OCI-M2 (cell line): ENCODE results near the gene RNU2-63P.
"Not testable (repeated sequence)": the region's sequence is repeated elsewhere in the genome, so short reads cannot be mapped to it uniquely, and the experiment has no call there.

Source experiments
- DNase-seq: peaks from one replicate; lab custom pipeline; 2025; ENCODE audit not compliant: unreplicated experiment; lab: John Stamatoyannopoulos, UW

The RNU2-63P gene

GRCh38 chr2:88032070-88032702, 15.8 kb upstream of the RNU2-63P start:
- no peak for DNase-seq

GRCh38 chr2:88028931-88029330, 12.6 kb upstream of the RNU2-63P start:
- no peak for DNase-seq

DNA sequence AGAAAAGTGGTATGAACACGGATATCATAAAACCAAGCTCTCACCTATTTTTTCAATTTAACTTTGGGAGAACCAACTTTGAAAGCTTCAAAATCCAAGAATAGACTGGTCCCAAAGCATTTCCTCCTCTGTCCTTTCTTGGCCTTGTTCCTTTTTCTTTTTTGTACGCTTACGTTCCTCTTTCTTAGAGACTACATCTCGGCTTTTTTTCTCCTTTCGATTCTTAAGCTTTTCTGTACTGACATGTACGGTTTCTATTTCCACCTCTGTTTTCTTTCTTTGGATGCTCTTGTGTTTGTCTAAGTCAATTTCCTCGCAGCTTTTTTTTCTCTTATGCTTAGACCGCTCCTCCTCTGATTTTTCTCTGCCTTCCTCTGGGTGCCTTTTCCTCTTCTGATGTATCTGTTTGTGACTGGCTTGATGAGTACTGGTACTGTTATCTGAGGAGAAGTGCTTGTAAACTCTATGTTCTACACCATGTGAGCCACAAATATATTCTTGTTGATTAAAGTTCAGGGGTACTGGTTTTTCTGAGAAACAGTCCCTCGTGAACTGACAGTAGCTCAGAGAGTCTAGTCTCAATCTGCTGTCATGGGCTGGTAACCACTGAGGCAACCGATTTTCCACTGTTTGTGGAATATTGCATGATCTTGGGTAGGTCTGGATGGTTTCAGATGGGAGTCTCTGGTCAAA, 11.5 kb upstream of the RNU2-63P start:
- no peak for DNase-seq

GRCh38 chr2:88024509-88024908, 8.2 kb upstream of the RNU2-63P start:
- no peak for DNase-seq

- no peak for DNase-seq
Measured at GRCh38 chr2:88022669-88022921, 6.2 kb upstream of the RNU2-63P start.

DNA sequence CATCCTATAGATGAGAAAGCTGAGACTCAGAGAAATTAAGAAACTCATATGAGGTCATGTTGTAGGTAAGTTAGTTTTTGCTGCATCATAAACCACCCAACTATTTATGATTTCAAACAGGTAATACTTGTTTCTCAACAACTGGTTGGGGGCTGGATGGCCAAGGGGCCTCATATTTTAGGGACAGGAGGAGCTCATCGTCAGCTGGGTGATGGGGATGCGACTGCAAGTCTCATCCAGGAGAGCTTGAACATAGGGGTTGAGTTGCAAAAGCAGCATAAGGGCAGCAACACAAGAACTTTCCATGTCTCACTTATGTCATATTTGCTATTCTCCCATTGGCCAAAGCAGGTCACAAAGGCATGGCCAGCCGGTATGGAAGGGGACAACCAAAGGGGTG, 3.6 kb upstream of the RNU2-63P start:
- no peak for DNase-seq

- DNase-seq = no peak
Measured at GRCh38 chr2:88018909-88019308, 2.6 kb upstream of the RNU2-63P start.

- DNase-seq = not testable (repeated sequence)
Measured at GRCh38 chr2:88018077-88018805, 1.9 kb upstream of the RNU2-63P start.

- DNase-seq = not testable (repeated sequence)
Measured at GRCh38 chr2:88017780-88018038, 1.4 kb upstream of the RNU2-63P start.

- DNase-seq = no peak
Measured at GRCh38 chr2:88016960-88017779, 823 bp upstream of the RNU2-63P start.

DNA sequence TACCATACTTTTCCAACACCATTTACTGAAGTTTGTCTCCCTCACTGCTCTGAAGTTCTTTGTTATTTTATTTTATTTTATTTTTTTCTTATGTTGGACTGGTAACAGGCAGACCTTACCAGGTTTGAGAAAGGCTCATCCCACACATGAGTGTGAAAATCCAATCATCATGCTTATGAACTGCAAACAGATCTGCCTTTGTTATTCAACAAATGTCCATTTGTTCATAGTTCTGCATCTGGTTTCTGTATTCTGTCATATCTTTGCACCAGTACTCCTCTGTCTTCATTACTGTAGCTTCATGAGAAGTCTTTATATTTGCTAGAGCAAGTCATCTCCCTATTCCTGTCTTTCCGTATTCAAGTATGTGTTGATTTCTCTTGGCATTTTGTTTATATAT, 5.3 kb downstream of the RNU2-63P start:
- no peak for DNase-seq

DNA sequence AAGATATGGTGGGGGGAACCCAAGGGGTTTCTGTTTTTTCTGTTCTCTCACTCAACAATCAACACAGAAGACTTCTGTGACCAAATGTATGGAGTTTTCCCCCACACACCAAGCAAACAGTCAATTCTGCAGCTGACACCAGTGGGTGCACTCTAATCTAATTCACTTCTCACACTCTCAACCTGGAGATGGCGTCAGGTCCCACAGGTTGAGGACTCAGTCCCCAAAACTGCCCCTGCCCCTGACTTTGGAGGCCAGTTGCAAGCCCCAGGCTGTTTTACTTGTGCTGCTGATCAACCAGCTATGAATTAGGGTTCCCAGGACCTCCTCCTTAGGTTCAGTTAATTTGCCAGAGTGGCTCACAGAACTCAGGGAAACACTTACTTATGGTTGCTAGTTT, 6.2 kb downstream of the RNU2-63P start:
- no peak for DNase-seq

- DNase-seq = no peak
Measured at GRCh38 chr2:88006912-88007439, 9.4 kb downstream of the RNU2-63P start.

GRCh38 chr2:88005776-88006175, 10.6 kb downstream of the RNU2-63P start:
- no peak for DNase-seq

GRCh38 chr2:88003074-88003755, 13.1 kb downstream of the RNU2-63P start:
- DNase-seq = no peak

DNA sequence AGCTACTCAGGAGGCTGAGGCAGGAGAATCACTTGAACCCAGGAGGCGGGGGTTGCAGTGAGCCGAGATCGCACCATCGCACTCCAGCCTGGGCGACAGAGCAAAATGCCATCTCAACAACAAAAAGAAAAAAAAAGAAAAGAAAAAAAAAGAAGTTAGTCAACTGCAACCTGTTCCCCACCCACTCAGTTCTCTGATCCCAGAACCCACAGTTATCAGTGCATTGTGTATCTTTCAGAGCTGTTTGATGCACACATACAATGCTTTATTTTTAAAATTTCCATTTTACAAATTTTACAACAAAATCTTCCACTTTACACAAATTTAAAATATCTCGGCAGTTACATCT, 14.0 kb downstream of the RNU2-63P start:
- DNase-seq = no peak

DNA sequence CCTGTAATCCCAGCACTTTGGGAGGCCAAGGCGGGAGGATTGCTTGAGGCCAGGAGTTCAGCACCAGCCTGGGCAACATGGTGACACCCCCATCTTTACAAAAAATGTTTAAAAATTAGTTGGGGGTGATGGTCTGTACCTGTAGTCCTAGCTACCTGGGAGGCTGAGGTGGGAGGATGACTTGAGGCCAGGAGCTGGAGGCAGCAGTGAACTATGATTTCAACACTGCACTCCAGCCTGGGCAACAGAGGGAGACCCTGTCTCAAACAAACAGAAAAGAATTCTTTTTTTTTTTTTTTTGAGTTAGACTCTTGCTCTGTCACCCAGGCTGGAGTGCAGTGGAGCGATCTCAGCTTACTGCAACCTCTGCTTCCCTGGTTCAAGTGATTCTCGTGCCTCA, 15.9 kb downstream of the RNU2-63P start:
- DNase-seq = not testable (repeated sequence)

GRCh38 chr2:87996570-87996969, 19.8 kb downstream of the RNU2-63P start:
- DNase-seq = no peak

- no peak for DNase-seq
Measured at GRCh38 chr2:87995756-87996155, 20.6 kb downstream of the RNU2-63P start.

GRCh38 chr2:87994304-87994850, 22.0 kb downstream of the RNU2-63P start:
- not testable (repeated sequence) for DNase-seq

DNA sequence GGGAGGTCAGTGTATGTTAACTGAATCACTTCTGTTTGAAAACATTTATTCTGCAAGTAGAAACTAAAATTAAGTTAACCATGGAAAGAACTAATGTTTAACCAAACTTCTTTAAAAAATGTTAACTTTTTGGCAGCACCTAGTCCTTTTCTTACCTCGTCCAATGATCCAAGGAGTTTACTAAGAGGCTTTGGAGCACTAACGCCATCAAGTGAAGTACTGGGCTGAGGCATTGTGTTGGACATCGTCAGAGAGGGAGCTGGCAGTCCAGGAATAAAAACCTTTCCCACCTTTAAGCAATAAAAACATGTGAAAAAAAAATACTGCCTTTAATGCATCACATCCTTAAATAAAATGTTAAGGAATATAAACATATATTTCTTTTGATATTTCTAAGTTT, 23.8 kb downstream of the RNU2-63P start:
- not testable (repeated sequence) for DNase-seq
